DMS153 treated with DMSO at 0.1 percent for 48 hours (cell line): ENCODE data around the gene API5.
"Not testable (repeated sequence)": the region's sequence is repeated elsewhere in the genome, so short reads cannot be mapped to it uniquely, and the experiment has no call there.

ENCODE experiments used
- DNase-seq: peaks from one replicate; lab custom pipeline; 2025; ENCODE audit not compliant: unreplicated experiment; lab: John Stamatoyannopoulos, UW

Gene API5

DNA sequence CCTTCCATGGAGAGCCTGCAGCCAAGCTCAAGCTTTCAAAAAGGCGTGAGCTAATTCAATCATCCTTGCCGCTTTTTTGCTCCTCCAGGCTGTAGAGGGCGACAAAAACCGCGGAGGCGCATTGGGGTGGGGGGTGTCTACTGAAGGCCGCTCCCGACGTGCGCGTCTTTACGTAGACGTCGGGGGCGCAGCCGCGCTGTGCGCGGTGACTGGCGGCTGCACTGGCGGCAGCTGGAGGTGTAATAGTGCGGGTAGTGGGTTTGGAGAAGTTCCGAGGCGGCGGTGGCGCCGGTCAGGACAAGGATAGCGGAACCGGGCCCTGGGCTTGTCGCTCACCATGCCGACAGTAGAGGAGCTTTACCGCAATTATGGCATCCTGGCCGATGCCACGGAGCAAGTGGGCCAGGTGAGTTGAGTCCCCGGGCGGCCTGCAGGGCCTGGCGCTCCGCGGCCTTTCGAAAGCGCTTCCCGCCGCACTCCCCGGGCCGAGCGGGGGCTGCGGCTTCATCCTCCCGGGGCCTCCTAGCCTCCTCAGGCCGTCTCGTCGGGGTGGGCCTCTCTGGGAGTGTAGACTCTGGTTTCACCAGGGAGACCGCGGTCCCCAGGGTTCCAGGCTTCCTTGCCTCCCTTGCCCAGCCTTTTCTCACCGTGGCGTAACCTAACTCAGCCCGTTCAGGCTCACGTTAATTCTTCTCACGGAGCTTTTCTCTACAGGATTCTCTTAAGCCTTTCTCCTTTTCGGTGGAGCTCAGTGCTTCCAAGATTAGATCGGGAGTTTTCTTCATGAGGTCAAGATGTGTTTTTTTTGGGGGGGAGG is at the start of gene API5:
API5 (plus strand) TSS at position 206 of the 817 bp plus-strand sequence; CDS start at position 338, 132 bp downstream.
- peak; percentile 85 for DNase-seq

DNA sequence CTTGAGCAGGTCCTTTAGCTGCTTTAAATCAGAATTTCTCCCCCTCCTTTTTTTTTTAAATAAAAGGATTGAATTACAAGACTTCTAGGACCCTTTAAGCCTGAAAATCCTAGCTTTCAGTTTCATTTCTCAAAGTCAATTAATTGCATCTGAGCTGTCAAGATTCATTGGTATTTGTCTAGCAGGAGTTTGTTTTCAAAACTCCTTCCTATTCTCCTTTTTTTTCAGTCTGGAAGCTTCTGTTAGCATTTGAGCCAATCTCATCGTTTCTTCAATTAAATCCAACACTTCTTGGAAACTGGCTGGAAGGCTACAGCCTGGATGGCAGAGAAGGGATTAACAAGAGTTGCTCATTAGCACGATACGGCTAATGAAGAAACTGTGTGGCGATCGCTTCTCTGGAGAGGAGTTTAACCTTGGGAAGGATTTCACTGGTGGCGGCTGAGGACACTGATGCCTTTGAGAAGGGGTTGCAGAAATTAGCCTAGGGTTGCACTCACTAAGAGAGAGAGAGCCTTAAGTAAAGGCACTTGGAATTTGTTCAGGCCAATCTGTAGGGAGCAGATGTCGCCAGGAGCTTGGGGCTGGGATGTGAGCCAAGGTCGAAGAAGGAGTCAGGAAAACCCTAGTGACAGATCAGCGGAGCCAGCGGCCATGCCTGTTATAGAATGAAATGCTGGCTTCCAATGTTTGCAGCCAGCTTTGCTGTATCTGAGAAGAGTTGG is 43.8 kb upstream of the API5 start:
- no peak for DNase-seq

DNA sequence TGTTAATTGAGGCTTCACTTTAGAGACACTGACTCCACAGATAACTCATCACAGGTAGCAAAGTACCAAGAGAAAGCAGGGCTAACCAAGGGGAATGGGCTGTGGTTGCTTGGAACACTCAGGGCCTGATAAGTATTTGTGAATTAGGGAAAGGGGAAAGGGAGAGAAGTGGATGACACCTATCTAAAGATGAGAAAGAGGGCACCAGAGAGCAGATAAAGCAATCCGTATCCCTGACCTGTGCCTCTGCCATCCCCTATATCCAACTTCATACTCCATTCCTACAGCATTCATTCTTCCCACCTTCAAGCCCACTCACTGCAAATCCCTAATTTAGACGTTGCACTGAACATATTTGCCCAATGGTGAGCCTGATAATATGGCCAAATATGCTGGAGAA is 43.0 kb upstream of the API5 start:
- no peak for DNase-seq

DNA sequence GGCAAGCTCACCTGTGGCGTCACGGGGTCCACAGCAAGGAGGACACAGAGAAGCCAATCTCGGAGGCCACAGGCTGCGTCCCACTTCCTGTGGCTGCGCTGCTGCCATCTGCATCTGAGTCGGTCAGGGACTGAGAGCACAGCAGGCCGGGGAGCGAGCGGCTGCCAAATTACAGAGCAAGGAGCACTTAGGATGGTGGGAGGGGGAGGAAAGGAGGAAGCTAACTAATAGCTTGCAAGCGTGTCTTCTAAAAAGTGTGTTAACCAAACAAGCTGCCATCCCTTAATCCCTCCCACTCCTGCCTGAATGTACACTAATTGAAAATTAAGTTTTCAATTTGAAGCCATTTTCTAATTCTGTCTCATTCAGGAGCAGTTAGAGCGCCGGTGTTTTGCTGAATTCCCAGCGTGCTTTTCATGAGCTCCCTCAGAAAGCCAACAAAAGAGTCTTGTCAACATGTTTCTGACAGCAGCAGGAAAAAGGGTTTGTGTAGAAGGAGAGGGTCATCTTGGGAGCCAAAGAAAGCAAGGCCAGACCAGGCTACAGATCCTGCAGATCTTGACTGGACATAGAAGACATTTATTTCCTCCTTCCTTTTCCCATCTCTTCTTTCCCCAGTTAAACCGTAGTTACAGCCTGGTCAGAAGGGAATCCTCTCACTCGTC is 42.4 kb upstream of the API5 start:
- no peak for DNase-seq

DNA sequence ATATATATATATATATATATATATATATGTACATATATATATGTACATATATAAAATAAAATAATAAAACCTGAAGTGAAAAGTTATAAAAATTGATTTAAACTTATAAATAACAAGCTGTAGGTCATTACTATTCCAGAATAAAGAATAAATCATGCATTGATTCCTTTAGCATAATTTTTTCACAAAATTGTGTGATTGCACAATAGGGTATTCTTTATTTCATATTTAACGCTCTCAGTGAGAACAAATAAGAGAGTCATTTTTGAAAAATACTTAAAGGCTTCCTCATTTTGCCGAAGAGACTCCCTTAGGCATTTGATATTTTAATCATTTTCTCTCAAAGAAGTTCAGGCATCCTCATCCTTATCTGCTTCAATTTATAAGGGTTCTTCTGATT is 41.3 kb upstream of the API5 start:
- DNase-seq: no peak

DNA sequence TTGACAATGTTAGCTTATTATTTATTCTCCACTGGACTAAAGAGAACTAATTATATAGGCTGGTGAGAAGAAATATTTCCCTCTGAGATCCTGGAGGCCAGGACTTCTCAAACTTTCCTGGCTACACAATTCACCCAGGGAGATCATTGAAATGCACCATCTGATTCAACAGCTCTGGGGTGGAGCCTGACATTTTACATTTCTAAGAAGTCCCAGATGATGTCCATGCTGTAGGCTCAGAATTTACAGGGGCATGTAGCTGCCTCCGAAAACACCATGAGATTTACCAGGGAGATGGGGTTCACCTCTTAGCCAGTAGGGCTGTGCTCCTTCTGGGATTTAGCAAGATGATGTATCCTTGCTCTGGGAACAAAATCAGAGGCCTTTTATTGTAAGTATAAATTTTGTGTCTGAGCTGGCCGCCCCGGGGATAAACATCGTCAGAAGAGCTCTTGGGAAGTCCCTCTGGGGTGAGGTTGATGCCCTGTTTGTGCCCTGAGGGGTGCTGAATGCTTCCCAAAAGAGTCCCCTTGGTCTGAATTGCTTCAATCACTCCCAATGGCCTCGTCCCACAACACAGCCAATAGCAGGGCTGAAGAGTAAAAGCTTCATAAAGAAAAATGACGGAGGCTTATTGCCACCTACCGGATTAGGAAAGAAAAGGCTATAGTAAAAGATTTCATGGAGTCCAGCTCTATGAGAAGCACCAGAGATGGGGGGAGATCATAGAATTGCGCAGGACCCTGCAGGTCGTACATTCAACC is 33.4 kb upstream of the API5 start:
- DNase-seq: peak; percentile 70

DNA sequence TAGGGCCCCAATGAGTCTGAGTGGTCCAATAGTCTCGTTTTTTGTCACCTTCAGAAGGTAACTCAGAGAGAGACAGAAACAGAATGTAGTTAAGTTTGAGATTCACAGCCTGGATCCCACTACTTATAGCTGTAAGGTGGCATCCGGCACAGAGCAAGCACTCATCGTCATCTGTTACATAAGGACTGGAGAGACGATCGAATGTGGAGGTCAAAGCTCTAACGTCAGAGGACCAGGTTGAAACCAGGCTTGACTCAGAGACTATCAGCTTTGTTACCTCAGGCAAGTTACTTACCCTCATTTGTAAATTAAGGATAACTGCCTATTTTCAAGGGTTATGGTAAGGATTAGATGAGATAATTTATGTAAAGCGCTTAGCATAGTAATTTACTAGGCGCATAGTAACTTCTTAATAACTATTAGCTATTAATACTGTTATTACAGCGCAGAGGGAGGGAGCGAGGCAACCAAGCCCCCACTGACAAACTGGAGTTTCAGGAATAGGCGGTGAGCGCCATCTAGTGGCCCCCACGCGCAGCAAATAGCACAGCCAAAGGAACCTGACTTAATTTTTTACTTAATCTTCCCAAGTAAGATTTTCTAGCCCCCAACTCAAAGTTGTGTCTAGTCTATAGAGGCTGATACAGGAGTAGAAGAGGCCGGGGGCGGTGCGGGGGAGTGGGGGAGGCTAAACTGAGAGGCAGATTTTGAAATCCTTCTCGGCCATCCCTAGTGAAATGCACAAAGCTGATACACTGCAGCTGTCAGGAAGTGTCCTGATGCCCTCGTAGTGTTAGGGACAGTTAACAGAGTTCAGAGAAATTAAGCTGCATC is 29.0 kb upstream of the API5 start:
- DNase-seq: peak; percentile 23

DNA sequence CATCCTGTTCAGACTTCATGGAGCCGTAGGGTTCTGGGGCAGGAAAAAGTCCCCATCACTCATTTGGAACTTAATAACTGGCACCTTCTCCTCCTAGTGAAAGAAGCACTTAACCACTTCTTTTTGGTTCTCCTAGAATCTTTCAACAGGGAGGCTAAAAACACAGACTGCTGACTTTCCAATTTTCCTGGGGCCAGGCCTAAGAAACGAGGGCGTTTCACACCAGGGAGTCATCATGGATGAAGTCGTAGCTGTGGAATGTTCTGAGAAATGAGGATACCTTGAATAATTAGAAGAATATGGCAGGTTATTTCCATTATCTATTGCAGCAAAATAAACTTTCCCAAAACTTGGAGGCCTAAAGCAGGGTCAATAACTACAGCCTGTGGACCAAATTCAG is 26.0 kb upstream of the API5 start:
- DNase-seq: no peak

DNA sequence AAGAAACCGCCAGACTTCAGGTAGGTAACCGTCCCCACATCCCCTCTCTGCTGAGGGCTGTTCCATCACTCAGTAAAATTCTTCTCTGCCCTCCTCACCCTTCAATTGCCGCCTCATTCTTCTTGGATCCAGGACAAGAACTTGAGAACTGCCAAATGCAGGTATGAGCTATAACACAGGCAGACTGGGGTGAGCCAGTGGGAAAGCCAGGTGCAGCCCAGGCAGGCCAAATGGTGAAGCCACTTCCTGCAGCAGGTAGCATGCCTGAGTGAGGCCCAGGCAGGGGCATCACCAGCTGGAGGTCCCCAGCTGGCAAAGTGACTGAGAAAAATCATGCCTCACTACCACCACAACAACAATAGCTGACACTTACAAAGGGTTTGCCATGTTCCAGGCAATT is 22.4 kb upstream of the API5 start:
- DNase-seq: no peak

DNA sequence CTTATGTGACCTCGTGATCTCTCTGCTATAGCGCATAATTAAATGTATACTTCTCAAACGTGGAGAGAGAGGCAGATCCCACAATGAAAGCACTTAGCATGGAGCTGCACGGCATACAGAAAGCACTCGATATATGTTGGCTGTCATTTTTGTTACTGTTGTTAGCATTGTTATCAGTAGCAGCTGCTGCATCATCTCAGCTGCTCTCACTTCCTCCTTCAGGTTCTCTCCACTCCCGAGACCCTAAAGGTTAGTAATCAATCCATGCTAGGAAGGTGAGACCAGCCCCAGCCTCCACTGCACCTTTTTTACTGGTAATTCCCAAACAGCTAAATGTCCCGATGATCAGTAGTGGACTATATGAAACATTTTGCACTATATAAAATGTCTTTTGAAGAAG is 13.4 kb upstream of the API5 start:
- no peak for DNase-seq

DNA sequence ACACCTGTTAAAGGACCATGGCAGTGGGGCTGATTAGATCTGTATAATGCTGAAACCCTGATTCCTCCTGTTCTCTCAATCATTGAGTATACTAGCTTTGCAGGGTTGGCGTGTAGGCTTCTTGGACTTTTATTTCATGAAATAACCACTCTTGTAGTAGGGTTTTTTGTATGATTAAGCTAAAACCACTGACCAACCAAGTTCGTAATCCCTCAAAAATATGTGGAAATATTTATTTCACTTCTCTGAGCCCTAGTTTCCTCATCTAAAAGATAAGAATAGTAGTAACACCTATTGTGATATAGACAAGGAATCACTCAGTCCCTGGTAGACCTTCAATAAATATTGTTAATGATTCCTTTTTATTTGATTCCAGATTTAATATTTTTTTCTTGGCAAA is 4.2 kb downstream of the API5 start:
- DNase-seq: no peak

DNA sequence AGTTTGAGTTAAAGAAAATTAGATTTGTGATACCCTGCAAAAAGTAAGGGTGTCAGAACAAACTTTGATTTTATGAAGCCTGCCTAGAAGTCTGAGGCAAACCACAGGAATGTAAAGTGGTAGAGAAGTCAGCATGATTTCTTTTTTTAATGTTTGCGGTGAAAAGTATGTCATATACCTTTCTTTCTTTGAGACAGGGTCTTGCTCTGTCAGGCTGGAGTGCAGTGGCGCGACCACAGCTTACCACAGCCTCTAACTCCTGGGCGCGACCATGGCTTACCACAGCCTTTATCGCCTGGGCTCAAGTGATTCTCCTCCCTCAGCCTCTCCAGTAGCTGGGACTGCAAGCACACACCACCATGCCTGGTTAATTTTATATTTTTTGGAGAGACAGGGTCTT is 4.7 kb downstream of the API5 start:
- DNase-seq: no peak

DNA sequence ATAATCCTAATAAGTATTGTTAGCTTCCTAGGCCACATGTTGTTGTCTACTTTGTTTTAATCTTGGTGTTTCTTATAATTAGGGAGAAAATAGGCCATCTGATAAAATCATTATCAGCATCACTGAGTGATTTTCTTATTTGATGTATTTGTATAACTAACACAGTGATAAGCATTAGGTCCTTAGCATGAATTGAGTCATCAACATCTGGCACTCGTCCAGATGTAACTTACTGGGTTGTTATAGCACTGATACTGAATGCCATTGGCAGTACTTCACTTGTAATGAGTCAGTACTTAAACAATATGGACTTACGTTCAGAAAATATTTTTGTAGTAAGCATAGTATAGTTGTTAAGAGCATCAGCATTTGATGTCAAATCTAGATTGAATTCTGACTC is 16.2 kb downstream of the API5 start:
- no peak for DNase-seq

DNA sequence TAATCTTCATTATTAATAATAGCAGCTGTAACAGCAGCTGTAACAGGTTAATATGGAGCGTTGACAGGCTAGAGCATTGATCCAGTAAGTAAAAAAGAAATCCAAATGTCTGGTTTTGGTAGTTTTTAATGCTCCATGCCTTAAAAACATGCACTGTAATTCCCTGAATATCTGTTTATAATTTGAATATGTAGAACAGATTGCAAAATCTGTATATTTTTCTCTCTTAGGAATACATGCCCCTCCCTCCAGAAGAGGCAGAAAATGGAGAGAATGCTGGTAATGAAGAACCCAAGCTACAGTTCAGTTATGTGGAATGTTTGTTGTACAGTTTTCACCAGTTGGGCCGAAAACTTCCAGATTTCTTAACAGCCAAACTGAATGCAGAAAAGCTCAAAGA is 16.7 kb downstream of the API5 start:
- no peak for DNase-seq

DNA sequence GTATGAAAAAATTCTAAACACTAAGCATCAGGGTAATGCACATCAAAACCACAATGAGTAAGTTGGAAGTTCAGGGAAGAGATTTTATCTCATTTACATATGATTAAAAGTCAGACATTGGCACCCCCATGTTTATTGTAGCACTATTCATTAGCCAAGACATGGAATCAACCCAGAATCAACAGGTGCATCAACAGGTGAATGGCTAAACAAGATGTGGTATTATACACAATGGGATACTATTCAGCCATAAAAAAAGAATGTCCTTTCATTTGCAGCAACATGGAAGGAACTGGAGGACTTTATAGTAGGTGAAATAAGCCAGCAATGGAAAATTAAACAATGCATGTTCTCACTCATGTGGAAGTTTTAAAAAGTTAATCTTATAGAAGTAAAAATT is 29.4 kb downstream of the API5 start:
- no peak for DNase-seq

DNA sequence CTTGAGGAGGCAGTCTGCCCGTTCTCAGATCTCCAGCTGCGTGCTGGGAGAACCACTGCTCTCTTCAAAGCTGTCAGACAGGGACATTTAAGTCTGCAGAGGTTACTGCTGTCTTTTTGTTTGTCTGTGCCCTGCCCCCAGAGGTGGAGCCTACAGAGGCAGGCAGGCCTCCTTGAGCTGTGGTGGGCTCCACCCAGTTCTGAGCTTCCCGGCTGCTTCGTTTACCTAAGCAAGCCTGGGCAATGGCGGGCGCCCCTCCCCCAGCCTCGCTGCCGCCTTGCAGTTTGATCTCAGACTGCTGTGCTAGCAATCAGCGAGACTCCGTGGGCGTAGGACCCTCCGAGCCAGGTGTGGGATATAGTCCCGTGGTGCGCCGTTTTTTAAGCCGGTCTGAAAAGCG is 39.6 kb downstream of the API5 start:
- not testable (repeated sequence) for DNase-seq

DNA sequence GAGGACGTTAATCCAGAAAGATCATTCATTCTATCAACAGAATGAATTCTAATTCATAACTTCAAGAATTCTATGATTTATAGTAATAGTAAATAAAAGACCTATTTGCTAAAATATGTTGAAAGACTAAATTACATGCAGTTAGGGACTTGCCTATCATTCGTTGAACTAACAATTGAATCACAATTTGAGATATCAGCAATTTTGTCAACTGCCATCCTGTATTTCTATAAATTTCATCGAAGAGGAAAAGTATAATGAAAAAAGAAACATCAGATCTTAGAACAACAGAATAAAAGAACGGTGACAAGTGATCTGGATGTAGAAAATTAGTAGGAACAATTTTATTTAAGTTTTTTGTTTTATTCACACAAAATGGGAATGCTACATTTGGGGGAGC is 42.5 kb downstream of the API5 start:
- no peak for DNase-seq

DNA sequence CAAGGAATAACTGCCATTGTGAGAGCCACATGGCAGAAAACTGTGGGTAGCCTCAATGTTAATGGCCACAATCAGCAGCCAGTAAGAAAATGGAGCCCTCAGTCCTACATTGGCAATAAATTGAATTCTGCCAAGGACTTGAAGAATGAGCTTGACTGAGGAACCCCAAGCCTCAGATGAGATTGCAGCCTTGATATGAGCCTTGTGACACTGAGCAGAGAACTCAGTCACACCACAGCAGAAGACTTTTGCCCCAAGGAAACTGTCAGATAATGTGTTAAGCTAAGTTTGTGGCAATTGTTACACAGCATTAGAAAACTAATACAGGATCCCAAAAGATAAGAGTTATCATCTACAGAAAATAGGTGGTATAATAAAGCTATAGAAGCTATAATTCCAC is 44.5 kb downstream of the API5 start:
- DNase-seq: no peak

DNA sequence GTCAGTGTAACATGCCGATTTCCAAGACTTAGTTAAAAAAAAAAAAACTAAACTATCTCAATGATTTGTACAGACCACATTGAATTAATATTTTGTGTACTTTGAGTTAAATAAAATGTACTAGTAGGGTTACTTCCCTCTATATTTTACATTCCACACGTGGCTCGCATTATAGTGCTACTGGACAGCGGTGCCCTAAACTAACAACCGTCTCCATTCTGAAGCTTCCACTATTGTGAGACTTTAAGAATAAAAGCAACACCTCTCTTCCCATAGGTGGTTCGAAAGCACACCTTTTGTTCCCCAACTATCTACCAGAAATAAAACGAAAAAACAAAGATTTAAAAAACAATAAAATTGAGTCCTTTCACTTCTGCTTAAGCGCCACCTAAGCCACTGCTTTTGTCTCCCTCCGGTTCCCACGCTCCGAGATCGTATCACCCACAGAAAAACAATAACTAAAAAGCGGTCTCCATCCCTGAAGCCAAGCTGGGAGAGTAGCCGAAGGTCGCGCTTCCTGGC is 46.5 kb downstream of the API5 start:
- DNase-seq: no peak

DNA sequence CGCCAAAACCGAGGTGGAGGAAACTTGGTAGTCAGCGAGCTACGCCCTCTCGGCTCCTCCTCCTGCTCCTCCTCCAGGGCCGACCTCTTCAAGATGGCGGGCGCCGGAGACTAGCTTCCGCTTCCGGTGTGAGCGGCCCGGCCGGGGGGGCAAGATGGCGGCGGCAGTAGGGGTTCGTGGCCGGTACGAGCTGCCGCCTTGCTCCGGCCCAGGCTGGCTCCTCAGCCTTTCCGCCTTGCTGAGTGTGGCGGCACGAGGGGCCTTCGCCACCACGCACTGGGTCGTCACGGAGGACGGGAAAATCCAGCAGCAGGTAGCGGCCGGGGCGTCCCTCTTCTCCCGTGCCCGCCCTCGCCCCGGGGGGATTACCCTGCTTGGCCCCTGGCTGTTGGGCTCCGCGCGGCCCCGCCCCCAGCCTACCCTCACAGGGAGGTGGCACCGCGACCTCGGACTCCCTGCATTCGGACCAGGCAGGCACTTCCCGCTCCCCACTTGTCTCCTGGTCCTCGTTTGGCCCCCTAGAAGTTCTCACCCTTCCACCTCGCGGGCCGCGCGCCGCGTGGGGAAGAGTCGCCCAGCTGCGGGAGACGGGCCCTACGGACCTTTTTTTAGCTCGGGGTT is 47.1 kb downstream of the API5 start, which contains the start of gene TTC17:
TTC17 (plus strand) TSS at position 120 of the 621 bp plus-strand sequence; CDS start at position 155, 35 bp downstream.
- peak; percentile 93 for DNase-seq
